Measurements from ENCODE around the gene GRM5.
"Not testable (repeated sequence)": the region's sequence is repeated elsewhere in the genome, so short reads cannot be mapped to it uniquely, and the experiment has no call there.

Gene GRM5

GRCh38 chr11:88909500-88909899 is 156.3 kb downstream of the GRM5 start:
- no peak for TF ChIP-seq TAF1 (IDR thresholded peaks at IDR 0.05; ENCODE audit: low read depth, low read length)
- FAIRE-seq, result no peak
- no peak for DNase-seq (ENCODE audit: insufficient read length, low spot score)

- not testable (repeated sequence) for DNase-seq (ENCODE audit: insufficient read length, low spot score); FAIRE-seq
Measured at GRCh38 chr11:88901436-88901835, 164.3 kb downstream of the GRM5 start.

GRCh38 chr11:88888855-88889254 is 176.9 kb downstream of the GRM5 start:
- not testable (repeated sequence) for FAIRE-seq

GRCh38 chr11:88886796-88887195 is 179.0 kb downstream of the GRM5 start:
- peak; percentile 83 for FAIRE-seq
- no peak for DNase-seq (ENCODE audit: insufficient read length, low spot score)
- TF ChIP-seq SPI1 (IDR thresholded peaks at IDR 0.05; ENCODE audit: low read depth, low read length) (no peak), POU2F2 (IDR thresholded peaks at IDR 0.05; ENCODE audit: low read depth, low read length) (no peak), POLR2AphosphoS5 (IDR thresholded peaks at IDR 0.05; ENCODE audit: low read depth, low read length) (no peak), POLR2A (IDR thresholded peaks at IDR 0.05; ENCODE audit: low read depth, low read length) (no peak), PAX5 (IDR thresholded peaks at IDR 0.05; ENCODE audit: insufficient read depth, low read length, severe bottlenecking) (no peak), TAF1 (IDR thresholded peaks at IDR 0.05; ENCODE audit: low read depth, low read length) (no peak)

More at GRCh38 chr11:88888855-88889254, 176.9 kb downstream of the GRM5 start:
- DNase-seq (ENCODE audit: insufficient read length, low spot score), result not testable (repeated sequence)

- FAIRE-seq, result not testable (repeated sequence)
Measured at GRCh38 chr11:88882800-88883199, 183.0 kb downstream of the GRM5 start.

GRCh38 chr11:88861618-88862017 is 204.2 kb downstream of the GRM5 start:
- FAIRE-seq, result no peak
- DNase-seq (ENCODE audit: insufficient read length, low spot score), result no peak
- TF ChIP-seq SPI1 (IDR thresholded peaks at IDR 0.05; ENCODE audit: low read depth, low read length), result no peak
- no peak for TF ChIP-seq PAX5 (IDR thresholded peaks at IDR 0.05; ENCODE audit: insufficient read depth, low read length, severe bottlenecking)
- no peak for TF ChIP-seq POLR2AphosphoS5 (IDR thresholded peaks at IDR 0.05; ENCODE audit: low read depth, low read length)
- TF ChIP-seq TAF1 (IDR thresholded peaks at IDR 0.05; ENCODE audit: low read depth, low read length), result no peak
- no peak for TF ChIP-seq POLR2A (IDR thresholded peaks at IDR 0.05; ENCODE audit: low read depth, low read length)
- TF ChIP-seq POU2F2 (IDR thresholded peaks at IDR 0.05; ENCODE audit: low read depth, low read length), result no peak

More at GRCh38 chr11:88882800-88883199, 183.0 kb downstream of the GRM5 start:
- not testable (repeated sequence) for DNase-seq (ENCODE audit: insufficient read length, low spot score)

GRCh38 chr11:88860431-88860830 is 205.4 kb downstream of the GRM5 start:
- not testable (repeated sequence) for FAIRE-seq; DNase-seq (ENCODE audit: insufficient read length, low spot score)

GRCh38 chr11:88853963-88854362 is 211.8 kb downstream of the GRM5 start:
- DNase-seq (ENCODE audit: insufficient read length, low spot score); FAIRE-seq: not testable (repeated sequence)

- not testable (repeated sequence) for FAIRE-seq; DNase-seq (ENCODE audit: insufficient read length, low spot score)
Measured at GRCh38 chr11:88851547-88851946, 214.2 kb downstream of the GRM5 start.

GRCh38 chr11:88849773-88850172 is 216.0 kb downstream of the GRM5 start:
- DNase-seq (ENCODE audit: insufficient read length, low spot score); FAIRE-seq: not testable (repeated sequence)

- TF ChIP-seq SPI1 (IDR thresholded peaks at IDR 0.05; ENCODE audit: low read depth, low read length) (no peak), POLR2A (IDR thresholded peaks at IDR 0.05; ENCODE audit: low read depth, low read length) (no peak), POU2F2 (IDR thresholded peaks at IDR 0.05; ENCODE audit: low read depth, low read length) (no peak), TAF1 (IDR thresholded peaks at IDR 0.05; ENCODE audit: low read depth, low read length) (no peak), PAX5 (IDR thresholded peaks at IDR 0.05; ENCODE audit: insufficient read depth, low read length, severe bottlenecking) (no peak), POLR2AphosphoS5 (IDR thresholded peaks at IDR 0.05; ENCODE audit: low read depth, low read length) (no peak)
- DNase-seq (ENCODE audit: insufficient read length, low spot score) (no peak), FAIRE-seq (no peak)
Measured at GRCh38 chr11:88849368-88849767, 216.4 kb downstream of the GRM5 start.

- peak; percentile 33 for FAIRE-seq
- DNase-seq (ENCODE audit: insufficient read length, low spot score), result not testable (repeated sequence)
Measured at GRCh38 chr11:88846266-88846665, 219.5 kb downstream of the GRM5 start.

GRCh38 chr11:88844941-88845340 is 220.8 kb downstream of the GRM5 start:
- not testable (repeated sequence) for DNase-seq (ENCODE audit: insufficient read length, low spot score); FAIRE-seq

GRCh38 chr11:88843766-88844426 is 221.9 kb downstream of the GRM5 start:
- not testable (repeated sequence) for DNase-seq (ENCODE audit: insufficient read length, low spot score); FAIRE-seq

- DNase-seq (ENCODE audit: insufficient read length, low spot score); FAIRE-seq: not testable (repeated sequence)
Measured at GRCh38 chr11:88838139-88838538, 227.6 kb downstream of the GRM5 start.

GRCh38 chr11:88835709-88836108 is 230.1 kb downstream of the GRM5 start:
- DNase-seq (ENCODE audit: insufficient read length, low spot score); FAIRE-seq: not testable (repeated sequence)
